Measurements from ENCODE around the gene CXCL9.
"Not testable (repeated sequence)": the region's sequence is repeated elsewhere in the genome, so short reads cannot be mapped to it uniquely, and the experiment has no call there.

The CXCL9 gene

DNA sequence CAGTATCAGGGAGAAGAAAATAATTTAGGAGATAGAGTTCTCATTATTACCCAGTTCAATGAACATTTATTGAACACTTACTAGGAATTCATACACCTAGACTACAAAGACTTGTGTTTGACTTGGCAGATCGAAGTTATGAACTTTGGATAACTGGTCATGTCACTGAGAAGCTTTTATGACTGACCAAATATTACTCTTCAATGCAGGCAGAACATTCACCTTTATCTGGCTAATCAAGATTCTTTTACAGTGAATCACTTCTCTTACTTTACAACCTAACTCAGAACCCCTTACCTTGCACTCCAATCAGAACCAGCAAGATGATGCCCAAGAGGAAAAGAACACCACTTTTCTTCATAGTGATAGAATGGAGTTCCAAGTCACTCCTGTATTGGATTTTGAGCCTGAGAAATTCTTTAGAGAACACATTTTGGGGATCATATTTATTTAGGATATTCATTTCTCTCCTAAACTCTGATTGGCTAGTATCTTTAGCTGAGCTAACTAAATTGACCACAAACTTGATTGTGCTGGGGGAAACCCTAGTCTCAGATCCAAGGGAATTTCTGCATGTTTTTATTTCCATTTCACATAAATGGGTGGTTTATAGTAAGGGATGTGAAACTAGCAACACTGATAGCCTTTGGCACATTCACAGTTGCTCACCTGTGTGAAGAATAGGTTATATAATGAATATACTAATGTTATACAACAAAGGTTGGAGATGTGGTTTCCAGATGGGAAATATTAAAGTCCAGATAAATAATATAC is at the start of gene CXCL9:
TSS of gene CXCL9 (minus strand) at position 421 of the 774 bp plus-strand sequence. CDS start at position 361, 60 bp downstream.
- FAIRE-seq, result no peak

DNA sequence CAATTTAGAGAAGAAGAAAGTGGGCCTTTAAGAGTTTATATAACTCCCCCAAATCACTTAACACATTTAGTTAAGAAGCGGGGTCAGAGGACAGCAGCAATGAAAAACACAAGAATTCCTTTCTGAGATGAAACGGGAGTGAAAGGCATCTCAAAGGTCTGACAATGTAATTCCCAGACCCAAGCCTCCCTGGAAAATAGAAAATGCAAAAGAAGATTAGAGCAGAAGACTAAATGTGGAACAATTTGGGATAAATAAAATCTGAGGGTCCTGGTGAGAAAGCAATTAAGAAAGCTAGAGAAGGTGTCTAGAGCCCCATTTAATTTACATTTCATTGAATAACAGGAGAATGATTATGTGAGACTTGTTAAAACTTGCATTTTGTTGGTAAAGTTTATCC is 48.1 kb upstream of the CXCL9 start:
- no peak for FAIRE-seq

DNA sequence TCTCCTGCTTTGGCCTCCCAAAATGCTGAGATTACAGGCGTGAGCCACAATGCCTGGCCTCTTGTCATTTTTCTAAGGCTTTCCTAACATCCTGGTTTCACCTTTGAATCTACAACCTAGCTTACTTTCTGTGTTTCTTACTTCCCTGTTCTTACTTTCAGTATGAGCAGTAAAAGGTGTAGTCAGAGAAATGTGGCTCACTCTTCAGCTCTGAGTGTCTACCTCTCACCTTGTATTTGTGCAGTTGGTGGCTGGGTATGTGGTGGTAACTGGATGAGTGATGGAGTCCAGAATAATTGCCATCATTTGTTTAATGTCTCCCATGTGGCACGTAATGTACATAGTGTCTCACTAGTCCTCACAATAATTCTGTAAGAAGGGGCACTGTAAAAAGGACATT is 47.7 kb upstream of the CXCL9 start:
- FAIRE-seq, result no peak

DNA sequence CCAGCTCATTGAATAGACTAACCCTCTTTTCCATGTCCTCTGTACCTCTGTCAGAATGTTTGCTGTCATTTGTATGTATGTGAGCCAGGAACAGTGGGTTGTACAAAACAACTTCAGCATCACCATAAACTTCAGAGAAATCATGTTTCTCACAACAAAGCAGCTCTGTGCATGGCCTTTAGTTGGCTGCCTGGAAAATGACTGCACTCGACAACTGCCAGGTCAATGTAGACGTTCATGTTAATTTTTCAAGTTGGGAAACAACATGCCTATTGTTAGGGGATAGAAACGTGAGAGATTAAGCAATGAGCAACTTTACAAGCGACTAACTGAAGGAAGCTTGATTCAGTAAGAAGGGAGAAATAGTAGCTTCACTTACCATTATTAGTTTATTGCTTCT is 46.4 kb upstream of the CXCL9 start:
- FAIRE-seq, result no peak

DNA sequence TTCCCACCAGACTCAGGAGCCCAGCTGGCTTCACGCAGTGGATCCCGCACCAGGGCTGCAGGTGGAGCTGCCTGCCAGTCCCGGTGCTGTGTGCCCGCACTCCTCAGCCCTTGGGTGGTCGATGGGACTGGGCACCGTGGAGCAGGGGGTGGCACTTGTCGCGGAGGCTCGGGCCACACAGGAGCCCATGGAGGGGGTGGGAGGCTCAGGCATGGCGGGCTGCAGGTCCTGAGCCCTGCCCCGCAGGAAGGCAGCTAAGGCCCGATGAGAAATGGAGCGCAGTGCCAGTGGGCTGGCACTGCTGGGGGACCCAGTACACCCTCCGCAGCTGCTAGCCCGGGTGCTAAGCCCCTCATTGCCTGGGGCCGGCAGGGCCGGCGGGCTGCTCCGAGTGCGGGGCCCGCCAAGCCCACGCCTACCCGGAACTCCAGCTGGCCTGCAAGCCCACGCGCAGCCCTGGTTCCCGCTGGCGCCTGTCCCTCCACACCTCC is 43.3 kb upstream of the CXCL9 start:
- not testable (repeated sequence) for FAIRE-seq

DNA sequence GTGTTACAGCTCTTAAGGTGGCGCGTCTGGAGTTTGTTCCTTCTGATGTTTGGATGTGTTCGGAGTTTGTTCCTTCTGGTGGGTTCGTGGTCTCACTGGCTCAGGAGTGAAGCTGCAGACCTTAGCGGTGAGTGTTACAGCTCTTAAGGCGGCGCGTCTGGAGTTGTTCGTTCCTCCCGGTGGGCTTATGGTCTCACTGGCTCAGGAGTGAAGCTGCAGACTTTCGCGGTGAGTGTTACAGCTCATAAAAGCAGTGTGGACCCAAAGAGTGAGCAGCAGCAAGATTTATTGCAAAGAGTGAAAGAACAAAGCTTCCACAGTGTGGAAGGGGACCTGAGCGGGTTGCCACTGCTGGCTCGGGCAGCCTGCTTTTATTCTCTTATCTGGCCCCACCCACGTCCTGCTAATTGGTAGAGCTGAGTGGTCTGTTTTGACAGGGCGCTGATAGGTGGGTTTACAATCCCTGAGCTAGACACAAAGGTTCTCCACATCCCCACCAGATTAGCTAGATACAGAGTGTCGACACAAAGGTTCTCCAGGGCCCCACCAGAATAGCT is 42.6 kb upstream of the CXCL9 start:
- not testable (repeated sequence) for FAIRE-seq

DNA sequence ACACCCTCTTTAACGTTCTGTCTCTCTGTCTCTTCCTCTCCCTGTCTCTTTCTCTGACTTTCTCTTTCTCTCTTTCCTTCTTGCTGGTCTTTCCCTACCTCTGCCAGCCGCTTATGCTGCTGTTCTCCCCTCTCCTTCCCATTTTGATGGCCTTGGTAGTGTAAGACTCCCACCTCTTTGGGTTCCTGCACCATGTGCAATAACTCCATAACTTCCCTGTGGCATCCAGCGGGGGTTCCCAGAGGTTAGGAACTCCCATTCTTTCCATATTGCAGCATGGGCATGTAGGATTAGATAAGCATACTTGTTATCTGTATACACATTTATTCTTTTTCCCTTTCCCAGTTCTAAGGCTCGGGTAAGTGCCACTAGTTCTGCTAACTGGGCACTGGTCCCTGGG is 37.4 kb upstream of the CXCL9 start:
- FAIRE-seq, result not testable (repeated sequence)

DNA sequence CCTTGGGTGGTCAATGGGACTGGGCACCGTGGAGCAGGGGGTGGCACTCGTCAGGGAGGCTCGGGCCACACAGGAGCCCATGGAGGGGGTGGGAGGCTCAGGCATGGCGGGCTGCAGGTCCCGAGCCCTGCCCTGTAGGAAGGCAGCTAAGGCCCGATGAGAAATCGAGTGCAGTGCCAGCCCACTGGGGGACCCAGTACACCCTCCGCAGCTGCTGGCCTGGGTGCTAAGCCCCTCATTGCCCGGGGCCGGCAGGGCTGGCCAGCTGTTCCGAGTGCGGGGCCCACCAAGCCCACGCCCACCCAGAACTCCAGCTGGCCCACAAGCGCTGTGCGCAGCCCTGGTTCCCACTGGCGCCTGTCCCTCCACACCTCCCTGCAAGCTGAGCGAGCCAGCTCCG is 36.0 kb upstream of the CXCL9 start:
- FAIRE-seq, result not testable (repeated sequence)

DNA sequence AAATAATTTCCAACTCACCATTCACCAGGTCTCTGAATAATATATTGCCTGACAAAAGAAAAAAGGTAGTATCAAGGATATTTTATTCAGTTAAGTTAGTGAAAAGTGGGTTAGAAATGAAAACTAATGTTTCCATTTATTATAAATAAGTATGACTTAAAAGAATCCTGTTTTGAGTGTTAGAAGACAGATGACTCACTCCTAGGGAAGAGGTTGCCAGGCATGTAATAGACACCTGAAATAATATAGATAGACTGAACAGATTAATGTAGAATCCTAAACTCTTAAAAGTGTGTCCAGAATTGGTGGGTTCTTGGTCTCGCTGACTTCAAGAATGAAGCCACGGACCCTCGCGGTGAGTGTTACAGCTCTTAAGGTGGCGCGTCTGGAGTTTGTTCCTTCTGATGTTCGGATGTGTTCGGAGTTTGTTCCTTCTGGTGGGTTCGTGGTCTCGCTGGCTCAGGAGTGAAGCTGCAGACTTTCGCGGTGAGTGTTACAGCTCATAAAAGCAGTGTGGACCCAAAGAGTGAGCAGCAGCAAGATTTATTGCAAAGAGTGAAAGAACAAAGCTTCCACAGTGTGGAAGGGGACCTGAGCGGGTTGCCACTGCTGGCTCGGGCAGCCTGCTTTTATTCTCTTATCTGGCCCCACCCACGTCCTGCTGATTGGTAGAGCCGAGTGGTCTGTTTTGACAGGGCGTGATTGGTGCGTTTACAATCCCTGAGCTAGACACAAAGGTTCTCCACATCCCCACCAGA is 35.1 kb upstream of the CXCL9 start:
- FAIRE-seq, result not testable (repeated sequence)

DNA sequence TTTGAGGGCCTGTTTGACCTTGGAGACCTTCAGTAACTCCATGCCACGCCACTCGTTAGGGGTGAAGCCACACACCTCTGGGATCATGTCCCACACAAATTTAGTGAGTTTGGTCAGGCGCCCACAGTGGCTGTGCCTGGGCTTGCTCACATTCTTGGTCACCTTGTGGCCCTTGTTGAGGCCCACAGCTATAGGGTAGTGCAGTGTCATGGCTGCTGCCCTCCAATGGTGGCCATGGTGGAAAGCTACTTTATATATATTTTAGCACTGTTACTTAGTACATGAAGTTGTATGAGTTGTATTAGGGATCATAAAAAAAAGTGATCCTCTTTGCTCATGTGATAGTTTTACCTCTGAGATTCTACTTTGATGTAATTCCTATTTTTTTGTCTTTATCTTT is 29.5 kb upstream of the CXCL9 start:
- FAIRE-seq, result no peak

DNA sequence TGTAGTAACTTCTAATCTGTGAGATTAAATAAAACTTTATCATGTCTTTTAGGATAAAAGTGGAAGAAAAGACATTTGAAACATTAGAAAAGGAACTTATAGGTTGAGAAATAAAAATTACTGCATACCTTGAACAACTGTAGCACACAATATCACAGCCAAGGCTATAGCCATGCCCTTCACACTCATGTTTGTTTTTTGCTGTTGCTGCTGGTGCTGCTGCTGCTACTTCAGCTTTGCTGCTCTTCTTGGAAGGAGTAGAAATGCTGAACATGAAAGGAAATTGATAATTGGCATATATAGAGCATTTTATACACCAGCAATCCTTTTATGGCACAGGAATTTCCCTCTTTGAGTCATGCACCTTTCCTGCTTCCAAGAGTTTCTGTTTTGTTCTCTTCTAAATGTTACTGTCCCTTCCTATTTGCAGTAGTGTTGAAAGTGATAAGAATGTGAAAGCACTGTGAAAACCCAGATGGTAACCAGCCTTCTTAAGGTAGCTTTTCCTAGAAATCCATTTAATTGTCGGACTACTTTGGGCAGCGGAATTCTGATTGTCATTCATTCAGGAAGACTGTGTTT is 28.6 kb upstream of the CXCL9 start, which contains the start of gene CXCL11:
TSS of gene CXCL11 (minus strand) at position 272 of the 582 bp plus-strand sequence. CDS start at position 189, 83 bp downstream.
- no peak for FAIRE-seq

DNA sequence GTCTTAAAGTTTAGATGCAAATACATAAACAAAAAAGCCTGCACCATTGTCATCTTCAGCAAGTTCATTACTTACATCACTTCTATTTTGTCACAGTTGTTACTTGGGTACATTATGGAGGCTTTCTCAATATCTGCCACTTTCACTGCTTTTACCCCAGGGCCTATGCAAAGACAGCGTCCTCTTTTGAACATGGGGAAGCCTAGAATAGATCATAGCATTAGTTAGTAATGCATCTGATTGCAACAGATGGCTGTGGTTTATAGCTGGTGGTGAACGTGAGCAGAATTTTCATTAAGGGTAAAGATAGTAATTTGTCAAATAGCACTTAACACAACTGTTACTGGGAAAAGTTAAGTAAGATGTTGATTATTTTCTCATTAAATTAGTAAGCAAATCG is 27.8 kb upstream of the CXCL9 start:
- no peak for FAIRE-seq

DNA sequence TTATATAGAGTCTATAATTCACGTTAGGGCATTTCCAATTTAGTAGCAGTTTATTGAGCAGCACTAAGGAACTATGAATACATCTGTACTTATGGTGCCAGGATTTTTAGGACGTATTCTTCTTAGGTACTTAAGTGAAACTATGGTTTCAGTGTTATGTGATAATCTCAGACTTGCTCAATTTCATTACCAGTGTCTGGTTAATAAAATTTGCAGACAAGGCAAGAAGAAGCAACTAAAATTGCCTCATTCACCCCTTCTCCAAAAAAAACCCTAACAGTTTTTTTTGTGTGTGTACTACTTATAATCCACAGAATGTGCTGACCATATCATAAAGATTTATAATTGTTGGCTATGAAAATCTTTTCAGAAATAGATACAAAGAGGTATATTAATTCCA is 22.0 kb upstream of the CXCL9 start:
- no peak for FAIRE-seq

DNA sequence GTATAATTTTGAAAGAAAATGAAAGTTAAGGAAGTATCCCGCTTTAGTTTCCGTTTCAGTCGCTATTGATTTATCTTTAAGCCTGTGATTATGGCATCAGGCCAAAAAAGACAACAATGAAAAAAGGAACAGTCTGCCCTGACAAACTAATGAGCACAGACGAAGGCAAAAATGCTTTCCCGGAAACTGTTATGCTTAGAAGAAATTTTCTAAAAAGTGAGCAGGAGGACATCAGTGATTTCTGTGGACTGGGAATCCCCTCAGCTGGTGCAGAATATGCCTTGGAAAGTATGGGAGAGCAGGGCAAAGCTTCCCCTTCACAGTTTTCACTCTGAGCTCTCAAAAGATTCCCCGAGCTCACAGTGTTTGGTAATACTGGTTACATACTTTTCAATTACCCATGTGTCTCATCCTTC is 21.0 kb upstream of the CXCL9 start:
- FAIRE-seq, result no peak

DNA sequence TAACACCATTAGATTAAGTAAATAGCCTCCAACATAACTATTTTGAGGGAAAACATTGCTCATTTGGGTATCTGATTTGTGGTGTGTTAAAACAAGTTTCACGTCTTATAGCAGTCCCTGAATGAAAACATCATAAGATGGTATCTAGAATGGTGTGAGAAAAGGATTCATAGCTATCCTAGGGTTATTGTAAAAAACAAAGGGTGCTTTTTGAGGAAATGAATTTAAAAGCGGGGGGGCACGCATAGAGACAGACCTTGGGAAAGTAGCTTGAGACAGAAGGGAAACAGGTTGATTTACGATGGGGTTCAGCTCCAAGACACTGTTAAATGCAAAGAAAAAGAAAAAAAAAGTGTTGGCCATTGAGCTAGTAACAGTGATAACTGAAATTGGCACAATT is 16.8 kb upstream of the CXCL9 start:
- no peak for FAIRE-seq

DNA sequence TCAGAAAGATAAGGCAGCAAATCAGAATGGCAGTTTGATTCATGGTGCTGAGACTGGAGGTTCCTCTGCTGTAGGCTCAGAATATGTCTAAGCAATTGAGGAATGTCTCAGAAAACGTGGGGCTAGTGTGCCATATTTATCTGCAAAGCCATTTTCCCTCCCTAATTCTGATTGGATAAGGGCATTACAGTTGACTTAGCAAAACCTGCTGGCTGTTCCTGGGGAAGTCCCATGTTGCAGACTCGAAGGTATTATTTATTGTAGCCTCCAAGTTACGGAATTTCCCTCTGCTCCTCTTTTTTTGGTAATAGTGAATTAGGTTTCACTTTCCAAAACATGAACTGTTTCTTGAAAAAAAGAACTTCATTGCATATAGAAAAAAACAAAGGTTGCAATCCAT is 16.1 kb upstream of the CXCL9 start, which contains the start of gene CXCL10:
TSS of gene CXCL10 (minus strand) at position 109 of the 400 bp plus-strand sequence. CDS start at position 43, 66 bp downstream.
- no peak for FAIRE-seq

DNA sequence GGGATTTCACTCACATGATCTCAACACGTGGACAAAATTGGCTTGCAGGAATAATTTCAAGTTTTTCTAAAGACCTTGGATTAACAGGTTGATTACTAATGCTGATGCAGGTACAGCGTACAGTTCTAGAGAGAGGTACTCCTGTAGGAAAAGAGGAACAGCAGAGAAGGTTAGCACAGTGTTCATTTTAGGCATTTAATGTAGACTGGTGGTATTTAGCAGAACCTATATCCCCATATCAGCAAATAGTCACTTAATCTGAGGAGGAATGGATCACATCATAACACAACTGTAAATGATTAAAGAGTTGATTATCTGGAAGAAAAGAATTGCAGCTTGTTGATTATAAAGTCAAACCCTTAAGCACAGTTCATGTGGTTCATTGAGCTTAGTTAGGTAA is 15.4 kb upstream of the CXCL9 start:
- no peak for FAIRE-seq

DNA sequence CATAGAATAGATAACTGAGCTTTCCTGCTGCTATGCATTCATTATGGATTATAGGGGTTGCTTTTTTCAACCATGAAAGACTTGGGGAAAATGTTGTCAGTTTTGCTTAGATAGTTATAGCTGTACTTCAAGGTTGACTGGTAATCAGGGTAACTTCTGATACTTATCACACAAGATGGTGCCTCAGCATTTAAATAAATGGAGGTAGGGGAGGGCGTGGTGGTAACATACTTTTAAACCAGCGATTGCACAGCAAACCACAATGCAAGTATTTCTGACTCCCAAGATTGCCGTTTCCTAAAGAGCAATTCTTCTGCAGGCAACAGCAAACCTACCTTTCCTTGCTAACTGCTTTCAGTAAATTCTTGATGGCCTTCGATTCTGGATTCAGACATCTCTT is 14.7 kb upstream of the CXCL9 start:
- FAIRE-seq, result no peak

DNA sequence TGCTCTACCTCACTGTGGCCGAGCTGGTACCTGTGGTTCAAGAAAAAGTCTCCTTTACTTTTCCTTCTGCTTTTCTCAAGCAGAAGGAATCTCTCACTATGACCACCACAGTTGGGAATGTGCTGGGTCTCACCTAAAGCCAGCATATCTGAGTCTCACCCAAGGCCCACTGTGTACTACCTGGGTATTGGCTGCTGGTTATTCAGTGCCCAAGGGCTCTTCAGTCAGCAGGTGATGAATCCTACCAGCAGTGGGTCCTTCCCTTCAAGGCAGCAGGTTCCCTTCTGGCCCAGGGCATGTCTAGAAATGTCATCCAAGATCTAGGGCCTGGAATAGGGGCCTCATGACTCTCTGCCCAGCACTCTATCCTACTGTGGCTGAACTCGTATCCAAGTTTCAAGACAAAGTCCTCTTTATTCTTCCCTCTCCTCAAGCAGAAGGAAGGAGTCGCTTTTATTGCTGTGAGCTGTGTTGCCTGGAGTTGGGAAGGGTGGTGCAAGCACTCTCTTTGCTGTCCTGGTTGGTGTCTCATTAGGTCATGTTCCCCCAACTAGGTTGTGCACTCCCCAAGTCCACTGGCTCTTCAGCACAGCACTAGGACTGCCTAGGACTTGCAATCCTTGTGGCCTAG is 9.9 kb upstream of the CXCL9 start:
- FAIRE-seq, result no peak

DNA sequence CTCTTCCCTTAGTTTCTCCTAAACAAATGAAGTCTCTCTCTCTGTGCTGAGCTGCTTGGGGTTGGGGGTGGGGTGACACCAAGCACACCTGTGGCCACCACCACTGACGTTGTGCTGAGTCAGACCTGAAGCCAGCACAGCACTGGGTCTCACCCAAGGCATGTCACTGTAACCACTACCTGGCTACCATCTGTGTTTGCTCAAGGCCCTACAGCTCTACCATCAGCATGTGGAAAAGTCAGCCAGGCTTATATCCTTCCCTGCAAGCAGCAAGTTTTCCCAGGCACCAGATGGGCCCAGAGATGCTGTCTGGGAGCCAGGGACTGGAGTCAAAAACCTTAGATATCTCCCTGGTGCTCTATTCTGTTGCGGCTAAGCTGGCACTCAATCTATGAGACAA is 9.1 kb upstream of the CXCL9 start:
- no peak for FAIRE-seq

DNA sequence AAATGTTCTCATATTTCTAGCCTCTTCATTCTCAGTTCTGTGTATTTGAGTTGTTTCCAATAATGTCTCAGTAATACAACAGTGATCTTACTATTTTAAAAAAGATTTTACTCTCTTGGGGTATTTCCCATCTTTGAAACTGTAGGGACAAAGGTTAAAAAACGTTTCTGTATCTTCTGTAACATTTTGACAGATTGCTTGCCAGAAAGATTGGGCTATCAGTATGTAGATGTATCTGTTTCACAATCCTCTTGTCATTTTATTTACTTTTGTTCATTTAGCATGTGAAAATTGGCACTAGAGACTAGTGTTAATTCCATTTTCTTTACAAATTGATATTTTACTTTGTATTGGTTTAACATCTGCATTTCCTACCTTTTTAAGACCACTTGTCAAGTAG is 6.2 kb upstream of the CXCL9 start:
- no peak for FAIRE-seq

DNA sequence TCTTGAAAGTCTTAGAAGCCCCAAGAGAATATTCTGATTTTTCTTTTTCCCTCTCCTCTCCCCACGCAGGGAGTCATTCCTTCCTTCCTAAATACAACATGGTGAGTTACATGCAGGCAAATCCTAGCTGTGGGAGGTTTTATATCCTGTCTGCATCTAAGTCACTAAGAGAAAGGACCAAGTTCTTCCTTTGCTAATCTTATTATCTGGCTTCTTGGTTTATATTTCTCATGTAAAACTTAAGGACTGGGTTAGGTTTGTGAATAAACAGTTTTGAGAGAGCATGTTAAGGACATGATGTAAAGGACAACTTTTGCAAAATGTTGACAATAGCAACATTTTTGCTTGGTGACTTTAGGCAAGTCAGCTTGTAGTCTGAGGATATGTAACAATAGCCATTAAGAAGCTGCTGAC is 5.1 kb upstream of the CXCL9 start:
- FAIRE-seq, result no peak
